H9 (cell line): ENCODE results near the gene FRRS1L. TPM values are rescaled to one million over a fixed set of nuclear protein-coding genes. Genes with fewer than 3 reads are reported as not detected.

Experiments
- DNase-seq: peaks from one replicate; pipeline ENCODE4 v3.0.0-alpha.2; 2017
- H2AFZ ChIP-seq: one replicate; pipeline ENCODE4 v1.6.1; 2013; ENCODE audit warnings: mild to moderate bottlenecking, low read length, control low read depth, moderate library complexity
- H2AK5ac ChIP-seq: 2 replicates; pipeline ENCODE4 v1.6.1; 2013; ENCODE audit warnings: low read length, control low read depth, mixed read lengths; ENCODE audit not compliant: insufficient read length
- H2BK120ac ChIP-seq: one replicate; pipeline ENCODE4 v1.6.1; 2013; ENCODE audit warnings: low read depth, mild to moderate bottlenecking, low read length, control low read depth, inconsistent platforms; ENCODE audit not compliant: poor library complexity, severe bottlenecking
- H2BK12ac ChIP-seq: 2 replicates; pipeline ENCODE4 v1.6.1; 2013; ENCODE audit warnings: low read length, control low read depth, mixed read lengths, low read depth; ENCODE audit not compliant: insufficient read length
- H2BK15ac ChIP-seq: 2 replicates; pipeline ENCODE4 v1.6.1; 2013; ENCODE audit warnings: low read depth, low read length, control low read depth
- H2BK20ac ChIP-seq: one replicate; pipeline ENCODE4 v1.6.1; 2013; ENCODE audit warnings: low read depth, mild to moderate bottlenecking, low read length, control low read depth, inconsistent platforms; ENCODE audit not compliant: poor library complexity, severe bottlenecking
- H2BK5ac ChIP-seq: 2 replicates; pipeline ENCODE4 v1.6.1; 2013; ENCODE audit warnings: low read length, control low read depth, mixed read lengths; ENCODE audit not compliant: insufficient read length
- H3K14ac ChIP-seq: 2 replicates; pipeline ENCODE4 v1.6.1; 2013; ENCODE audit warnings: low read length, control low read depth; ENCODE audit not compliant: insufficient read depth
- H3K18ac ChIP-seq: 2 replicates; pipeline ENCODE4 v1.6.1; 2013; ENCODE audit warnings: low read depth, mild to moderate bottlenecking, mixed read lengths, low read length, control low read depth; ENCODE audit not compliant: insufficient read length
- H3K23ac ChIP-seq: 2 replicates; pipeline ENCODE4 v1.6.1; 2013; ENCODE audit warnings: low read length, control low read depth, mixed read lengths, low read depth; ENCODE audit not compliant: insufficient read length
- H3K23me2 ChIP-seq: 2 replicates; pipeline ENCODE4 v1.6.1; 2013; ENCODE audit warnings: low read depth, mild to moderate bottlenecking, mixed read lengths, low read length, control low read depth; ENCODE audit not compliant: insufficient read length, poor library complexity, severe bottlenecking
- H3K27ac ChIP-seq: 2 replicates; pipeline ENCODE4 v1.5.1; 2013; ENCODE audit warnings: low read length, control low read depth, mixed read lengths, low read depth; ENCODE audit not compliant: insufficient read length
- H3K27me3 ChIP-seq: 2 replicates; pipeline ENCODE4 v1.6.1; 2013; ENCODE audit warnings: low read length, control low read depth, inconsistent platforms; ENCODE audit not compliant: insufficient read depth
- H3K4ac ChIP-seq: 2 replicates; pipeline ENCODE4 v1.6.1; 2013; ENCODE audit warnings: low read depth, mild to moderate bottlenecking, control low read depth, inconsistent platforms, low read length, moderate library complexity
- H3K4me1 ChIP-seq: 2 replicates; pipeline ENCODE4 v1.6.1; 2013; ENCODE audit warnings: low read length, control low read depth, inconsistent platforms; ENCODE audit not compliant: insufficient read depth
- H3K4me2 ChIP-seq: 2 replicates; pipeline ENCODE4 v1.6.1; 2013; ENCODE audit warnings: low read length, control low read depth, mixed read lengths; ENCODE audit not compliant: insufficient read length, insufficient read depth
- H3K56ac ChIP-seq: 2 replicates; pipeline ENCODE4 v1.6.1; 2013; ENCODE audit warnings: low read depth, mild to moderate bottlenecking, mixed read lengths, low read length, control low read depth; ENCODE audit not compliant: insufficient read length
- H3K79me1 ChIP-seq: 2 replicates; pipeline ENCODE4 v1.6.1; 2013; ENCODE audit warnings: low read depth, mild to moderate bottlenecking, moderate library complexity, low read length, control low read depth, inconsistent platforms; ENCODE audit not compliant: insufficient read depth, poor library complexity, severe bottlenecking
- H3K79me2 ChIP-seq: 2 replicates; pipeline ENCODE4 v1.6.1; 2013; ENCODE audit warnings: low read length, control low read depth, inconsistent platforms; ENCODE audit not compliant: insufficient read depth
- H3K9ac ChIP-seq: 2 replicates; pipeline ENCODE4 v1.6.1; 2013; ENCODE audit warnings: low read length, control low read depth, mixed read lengths; ENCODE audit not compliant: insufficient read length; ENCODE audit errors: extremely low read depth
- H3K9me3 ChIP-seq: one replicate; pipeline ENCODE4 v1.6.1; 2013; ENCODE audit warnings: low read depth, low read length, inconsistent platforms; ENCODE audit not compliant: control insufficient read depth
- H3T11ph ChIP-seq: one replicate; pipeline ENCODE4 v1.6.1; 2013; ENCODE audit warnings: mild to moderate bottlenecking, low read length, control low read depth, inconsistent platforms
- H4K20me1 ChIP-seq: one replicate; pipeline ENCODE4 v1.6.1; 2013; ENCODE audit not compliant: control insufficient read depth, insufficient read length, insufficient read depth
- H4K5ac ChIP-seq: 2 replicates; pipeline ENCODE4 v1.6.1; 2013; ENCODE audit warnings: low read depth, mild to moderate bottlenecking, mixed read lengths, low read length, control low read depth; ENCODE audit not compliant: insufficient read length
- H4K8ac ChIP-seq: replicated peaks from 2 replicates; pipeline ENCODE4 v1.6.1; 2013; ENCODE audit warnings: low read length, control low read depth, mixed read lengths, low read depth; ENCODE audit not compliant: insufficient read length
- H4K91ac ChIP-seq: 2 replicates; pipeline ENCODE4 v1.6.1; 2013; ENCODE audit warnings: low read depth, mild to moderate bottlenecking, moderate library complexity, mixed read lengths, low read length, control low read depth; ENCODE audit not compliant: insufficient read length
- H3K27ac Mint-ChIP-seq, 3 experiments: 2 replicates in 2 of 3; 3 replicates in 1 of 3; pipeline ENCODE4 v1.8.0; 2020 to 2021; ENCODE audit warnings: mixed read lengths in 3 of 3, mild to moderate bottlenecking in 1 of 3, moderate library complexity in 1 of 3
- H3K27me3 Mint-ChIP-seq: 2 replicates; pipeline ENCODE4 v1.8.0; 2021; ENCODE audit warnings: low read depth, mild to moderate bottlenecking, moderate library complexity, mixed read lengths
- H3K36me3 Mint-ChIP-seq, 3 experiments: 2 replicates in 2 of 3; 3 replicates in 1 of 3; pipeline ENCODE4 v1.8.0; 2020 to 2021; ENCODE audit warnings: low read depth in 3 of 3, mixed read lengths in 3 of 3; ENCODE audit not compliant: insufficient read depth in 1 of 3
- H3K4me1 Mint-ChIP-seq, 2 experiments: 2 replicates each; pipeline ENCODE4 v1.8.0; 2020; ENCODE audit warnings: mixed read lengths in 2 of 2
- H3K4me3 Mint-ChIP-seq, 2 experiments: 2 replicates in 1 of 2; 3 replicates in 1 of 2; pipeline ENCODE4 v1.8.0; 2020 to 2021; ENCODE audit warnings: mild to moderate bottlenecking in 2 of 2, mixed read lengths in 2 of 2, moderate library complexity in 1 of 2
- H3K9me3 Mint-ChIP-seq, 2 experiments: 2 replicates in 1 of 2; 3 replicates in 1 of 2; pipeline ENCODE4 v1.8.0; 2020; ENCODE audit warnings: mild to moderate bottlenecking in 2 of 2, mixed read lengths in 2 of 2, moderate library complexity in 1 of 2
- WGBS: extraction: QIAGEN DNeasy Blood & Tissue Kit; methylation state at CpG from one replicate; pipeline ENCODE4 v1.1.7; 2013; ENCODE audit warnings: missing lambda C conversion rate, low lambda C conversion rate, mixed read lengths; ENCODE audit not compliant: insufficient read length; ENCODE audit errors: extremely low coverage; 5-methylcytosine and 5-hydroxymethylcytosine counted together
- total RNA-seq: library from RNA; stranded (reverse); gene quantifications from 2 replicates; pipeline ENCODE4 v1.2.1, GENCODE V29; 2021
- TF ChIP-seq, protein P1 (sequence below): fragments of 200-600 bp; sonication (generic); conservative IDR thresholded peaks from 3 replicates; pipeline ENCODE4 v1.8.0; 2021; ENCODE audit warnings: antibody characterized with exemption, mild to moderate bottlenecking

The FRRS1L gene
- total RNA-seq, 1 experiment from 2014 or later: 3.3 TPM

DNA sequence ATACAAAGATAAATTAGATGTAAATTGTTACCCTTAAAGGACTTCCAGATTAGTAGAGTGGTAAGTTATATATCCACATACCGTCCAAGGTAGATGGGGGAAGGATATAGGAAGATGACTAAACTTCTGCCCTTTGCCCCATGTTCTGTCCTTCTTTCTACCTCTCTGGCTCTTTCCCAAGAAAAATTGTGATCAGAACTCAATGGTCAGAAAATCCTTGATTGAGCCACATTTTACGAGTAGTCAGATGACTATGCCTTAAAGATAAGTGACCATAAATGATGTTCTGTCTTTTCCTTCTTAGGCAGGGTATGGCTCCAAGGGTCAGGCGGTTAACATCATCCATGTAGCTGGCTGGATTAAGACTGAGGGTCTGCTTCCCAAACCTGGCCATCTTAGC, 4.4 kb downstream of the FRRS1L start:
- H2BK120ac ChIP-seq: no peak overlapping the region
- H3K4ac ChIP-seq: no peak overlapping the region
- H3K79me2 ChIP-seq: no peaks in the 10 kb centered on the region
- DNase-seq: no peak
- H3K36me3 Mint-ChIP-seq: peaks cover 0 to 15% (median 2%) of the 10 kb centered on the region in 3 experiments; a peak in 5 of 7 replicates
- H4K91ac ChIP-seq: no peak overlapping the region
- H2BK20ac ChIP-seq: no peak overlapping the region
- peaks cover 2% of the 10 kb centered on the region for H3K23me2 ChIP-seq
- no CpG with 5 or more reads among the region's 3 CpGs for WGBS
- H3K27ac Mint-ChIP-seq: no peak overlapping the region
- peaks cover 41% of the 10 kb centered on the region for H3K27me3 Mint-ChIP-seq
- TF ChIP-seq, protein P1, sequence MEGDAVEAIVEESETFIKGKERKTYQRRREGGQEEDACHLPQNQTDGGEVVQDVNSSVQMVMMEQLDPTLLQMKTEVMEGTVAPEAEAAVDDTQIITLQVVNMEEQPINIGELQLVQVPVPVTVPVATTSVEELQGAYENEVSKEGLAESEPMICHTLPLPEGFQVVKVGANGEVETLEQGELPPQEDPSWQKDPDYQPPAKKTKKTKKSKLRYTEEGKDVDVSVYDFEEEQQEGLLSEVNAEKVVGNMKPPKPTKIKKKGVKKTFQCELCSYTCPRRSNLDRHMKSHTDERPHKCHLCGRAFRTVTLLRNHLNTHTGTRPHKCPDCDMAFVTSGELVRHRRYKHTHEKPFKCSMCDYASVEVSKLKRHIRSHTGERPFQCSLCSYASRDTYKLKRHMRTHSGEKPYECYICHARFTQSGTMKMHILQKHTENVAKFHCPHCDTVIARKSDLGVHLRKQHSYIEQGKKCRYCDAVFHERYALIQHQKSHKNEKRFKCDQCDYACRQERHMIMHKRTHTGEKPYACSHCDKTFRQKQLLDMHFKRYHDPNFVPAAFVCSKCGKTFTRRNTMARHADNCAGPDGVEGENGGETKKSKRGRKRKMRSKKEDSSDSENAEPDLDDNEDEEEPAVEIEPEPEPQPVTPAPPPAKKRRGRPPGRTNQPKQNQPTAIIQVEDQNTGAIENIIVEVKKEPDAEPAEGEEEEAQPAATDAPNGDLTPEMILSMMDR: no peak
- H3K79me1 ChIP-seq: no peaks in the 10 kb centered on the region
- no peak overlapping the region for H3K23ac ChIP-seq
- H3K18ac ChIP-seq: no peak overlapping the region
- peaks cover 9 to 18% of the 10 kb centered on the region in 2 experiments for H3K4me1 Mint-ChIP-seq
- no peak overlapping the region for H3T11ph ChIP-seq
- no peak overlapping the region for H3K56ac ChIP-seq
- no peak overlapping the region for H2AFZ ChIP-seq
- H2BK15ac ChIP-seq: no peak overlapping the region
- H3K9me3 Mint-ChIP-seq: peaks cover 8 to 10% of the 10 kb centered on the region in 2 experiments; a peak in 4 of 5 replicates
- H3K9me3 ChIP-seq: no peaks in the 10 kb centered on the region
- no peak overlapping the region for H3K9ac ChIP-seq
- no peak overlapping the region for H2AK5ac ChIP-seq
- H3K4me1 ChIP-seq: no peaks in the 10 kb centered on the region
- no peak overlapping the region for H4K5ac ChIP-seq
- H3K27ac ChIP-seq: no peak overlapping the region
- no peak overlapping the region for H3K4me2 ChIP-seq
- no peaks in the 10 kb centered on the region; the same call in 1 of the 2 replicates for H3K27me3 ChIP-seq
- no peak overlapping the region for H2BK12ac ChIP-seq
- H4K8ac ChIP-seq: no peak overlapping the region
- H4K20me1 ChIP-seq: no peaks in the 10 kb centered on the region
- H3K4me3 Mint-ChIP-seq: no peak overlapping the region
- no peak overlapping the region for H2BK5ac ChIP-seq
- no peak overlapping the region for H3K14ac ChIP-seq
